GM12872 (cell line): ENCODE results near the gene ME2.

Experiments
- CTCF ChIP-seq: IDR thresholded peaks from 3 replicates; pipeline ENCODE4 v1.5.1; 2011; ENCODE audit warnings: low read depth, mild to moderate bottlenecking, low read length, moderate library complexity; ENCODE audit not compliant: insufficient read depth

ME2 gene

GRCh38 chr18:50909261-50909660 lies 30.3 kb downstream of the ME2 start:
- TF ChIP-seq CTCF = no peak

GRCh38 chr18:50911006-50911405 lies 32.1 kb downstream of the ME2 start:
- TF ChIP-seq CTCF = no peak

GRCh38 chr18:50917021-50917420 lies 38.1 kb downstream of the ME2 start:
- no peak for TF ChIP-seq CTCF

GRCh38 chr18:50918153-50918552 lies 39.2 kb downstream of the ME2 start:
- TF ChIP-seq CTCF = no peak

DNA sequence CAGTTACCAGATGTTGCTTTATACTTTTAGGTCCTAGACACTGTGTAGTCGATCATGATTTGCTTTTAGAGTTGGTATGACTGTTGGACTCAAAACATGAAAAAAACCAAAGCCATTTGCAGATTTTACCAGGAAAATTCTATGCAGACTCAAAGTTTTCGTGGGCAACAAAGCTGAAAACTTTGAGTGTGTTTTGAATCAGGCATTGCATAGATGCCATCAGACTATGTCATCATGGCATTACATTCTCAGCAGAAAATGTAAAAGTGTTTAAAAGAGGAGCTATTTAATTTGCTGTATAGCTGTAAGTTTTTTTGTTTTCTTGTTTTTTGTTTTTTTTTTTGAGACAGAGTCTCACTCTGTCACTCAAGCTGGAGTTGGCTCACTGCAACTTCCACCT lies 45.5 kb downstream of the ME2 start:
- TF ChIP-seq CTCF = no peak

DNA sequence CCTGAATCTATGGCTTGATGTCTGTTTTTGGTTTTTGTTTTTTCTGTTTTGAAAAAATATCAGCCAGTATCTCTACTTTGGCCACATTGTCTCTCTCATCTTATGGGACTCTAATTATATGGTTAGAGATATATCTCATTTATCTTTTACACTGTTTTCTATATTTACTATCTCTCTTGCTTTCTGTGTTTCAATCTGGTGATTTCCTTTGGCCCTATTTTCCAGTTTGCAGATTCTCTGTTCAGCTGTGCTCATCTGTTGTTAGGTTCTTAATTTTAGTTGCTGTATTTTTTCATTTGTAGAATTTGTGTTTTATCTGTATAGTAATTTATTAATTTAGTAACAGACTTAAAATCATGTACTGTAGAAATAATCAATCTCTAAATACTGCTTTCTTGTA lies 47.6 kb downstream of the ME2 start:
- no peak for TF ChIP-seq CTCF

GRCh38 chr18:50928551-50928950 lies 49.6 kb downstream of the ME2 start:
- TF ChIP-seq CTCF = no peak

DNA sequence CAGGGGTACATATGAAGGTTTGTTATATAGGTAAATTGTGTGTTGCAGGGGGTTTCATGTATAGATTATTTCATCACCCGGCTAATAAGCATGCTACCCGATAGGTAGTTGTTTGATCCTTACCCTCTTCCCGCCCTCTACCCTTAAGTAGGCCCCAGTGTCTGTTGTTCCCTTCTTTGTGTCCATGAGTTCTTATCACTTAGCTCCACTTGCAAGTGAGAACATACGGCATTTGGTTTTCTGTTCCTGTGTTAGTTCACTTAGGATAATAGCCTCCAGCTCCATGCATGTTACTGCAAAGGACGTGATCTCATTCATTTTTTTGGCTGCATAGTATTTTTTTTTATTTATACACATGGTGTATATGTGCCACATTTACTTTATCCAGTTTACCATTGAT lies 54.8 kb downstream of the ME2 start:
- TF ChIP-seq CTCF = no peak
